ENCODE data around the gene SCMH1.

Gene SCMH1

DNA sequence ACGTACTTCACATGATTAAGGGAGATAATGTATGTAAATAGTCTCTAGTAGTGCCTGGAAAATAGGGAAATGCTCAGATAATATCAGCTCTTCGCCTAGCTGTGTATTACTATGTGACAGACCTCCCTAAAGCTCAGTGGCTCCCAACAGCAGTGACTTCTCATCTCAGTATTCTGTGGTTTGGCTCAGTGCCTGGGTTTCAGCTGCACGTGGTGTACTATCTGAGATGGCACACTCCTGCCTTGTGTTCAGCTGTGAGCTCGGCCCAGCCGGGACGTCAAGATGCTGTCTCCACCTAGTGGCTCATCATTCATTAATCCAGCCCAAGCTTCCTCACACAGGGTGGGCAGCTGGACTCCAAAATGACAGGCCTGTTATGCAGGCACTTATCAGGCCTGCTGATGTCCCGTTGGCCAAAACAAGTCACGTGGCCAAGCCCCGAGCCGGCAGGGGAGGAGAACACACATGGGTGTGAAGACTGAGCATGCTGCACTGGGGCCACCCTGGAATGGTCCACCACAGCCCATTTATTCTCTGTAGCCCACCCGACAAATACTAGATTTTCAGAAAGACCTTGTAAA lies 238.4 kb downstream of the SCMH1 start:
- peak; percentile 81 for DNase-seq (ENCODE audit: low spot score)
- TF ChIP-seq, protein P1, sequence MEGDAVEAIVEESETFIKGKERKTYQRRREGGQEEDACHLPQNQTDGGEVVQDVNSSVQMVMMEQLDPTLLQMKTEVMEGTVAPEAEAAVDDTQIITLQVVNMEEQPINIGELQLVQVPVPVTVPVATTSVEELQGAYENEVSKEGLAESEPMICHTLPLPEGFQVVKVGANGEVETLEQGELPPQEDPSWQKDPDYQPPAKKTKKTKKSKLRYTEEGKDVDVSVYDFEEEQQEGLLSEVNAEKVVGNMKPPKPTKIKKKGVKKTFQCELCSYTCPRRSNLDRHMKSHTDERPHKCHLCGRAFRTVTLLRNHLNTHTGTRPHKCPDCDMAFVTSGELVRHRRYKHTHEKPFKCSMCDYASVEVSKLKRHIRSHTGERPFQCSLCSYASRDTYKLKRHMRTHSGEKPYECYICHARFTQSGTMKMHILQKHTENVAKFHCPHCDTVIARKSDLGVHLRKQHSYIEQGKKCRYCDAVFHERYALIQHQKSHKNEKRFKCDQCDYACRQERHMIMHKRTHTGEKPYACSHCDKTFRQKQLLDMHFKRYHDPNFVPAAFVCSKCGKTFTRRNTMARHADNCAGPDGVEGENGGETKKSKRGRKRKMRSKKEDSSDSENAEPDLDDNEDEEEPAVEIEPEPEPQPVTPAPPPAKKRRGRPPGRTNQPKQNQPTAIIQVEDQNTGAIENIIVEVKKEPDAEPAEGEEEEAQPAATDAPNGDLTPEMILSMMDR (IDR thresholded peaks at IDR 0.05; ENCODE audit: extremely low read depth, missing control alignments): peak; percentile 28

DNA sequence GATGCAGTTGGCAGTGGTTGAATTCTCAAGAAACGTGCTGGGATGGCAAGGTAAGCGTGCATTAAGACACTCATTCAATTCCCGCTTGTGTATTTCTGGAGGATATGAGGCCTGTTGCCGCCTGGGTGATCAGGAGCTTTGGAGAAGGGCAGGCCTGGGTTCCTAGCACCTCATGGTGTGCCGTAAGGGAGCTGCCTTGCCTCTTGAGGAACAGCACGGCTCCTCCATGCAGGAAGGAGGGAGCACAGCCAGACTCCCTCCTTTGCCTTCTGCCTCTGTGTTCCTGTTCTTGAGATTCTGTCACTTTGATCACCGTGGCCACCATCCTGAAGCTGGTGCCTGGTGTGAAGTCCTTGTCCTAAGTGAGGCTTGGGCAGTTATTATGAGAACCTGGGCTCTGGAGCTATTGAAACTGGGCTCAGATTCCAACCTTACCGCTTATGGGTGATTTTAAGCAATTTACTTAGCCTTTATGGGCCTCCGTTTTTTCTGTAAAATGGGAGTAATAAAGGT lies 238.9 kb downstream of the SCMH1 start:
- DNase-seq (ENCODE audit: low spot score): no peak
- TF ChIP-seq, protein P1 (IDR thresholded peaks at IDR 0.05; ENCODE audit: extremely low read depth, missing control alignments): no peak

- TF ChIP-seq, protein P1 (IDR thresholded peaks at IDR 0.05; ENCODE audit: extremely low read depth, missing control alignments): no peak
- DNase-seq (ENCODE audit: low spot score): no peak
These were observed 243.4 kb downstream of the SCMH1 start for GRCh38 chr1:40998668-40999067.

DNA sequence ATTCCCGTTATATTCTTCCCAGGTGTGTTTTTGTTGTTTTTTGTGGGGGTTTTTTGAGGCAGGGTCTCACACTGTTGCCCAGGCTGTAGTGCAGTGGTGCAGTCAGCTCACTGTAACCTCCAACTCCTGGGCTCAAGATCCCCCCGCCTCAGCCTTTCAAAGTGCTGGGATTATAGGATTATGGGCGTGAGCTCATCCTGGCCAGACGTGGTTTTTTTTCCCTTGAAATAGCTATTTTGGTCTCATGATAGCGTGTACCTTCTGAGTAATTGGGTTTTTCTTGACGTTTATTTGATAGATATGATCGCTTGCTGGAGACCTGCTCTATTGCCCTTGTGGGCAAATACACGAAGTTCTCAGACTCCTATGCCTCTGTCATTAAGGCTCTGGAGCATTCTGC lies 245.0 kb downstream of the SCMH1 start:
- DNase-seq (ENCODE audit: low spot score): no peak
- TF ChIP-seq, protein P1 (IDR thresholded peaks at IDR 0.05; ENCODE audit: extremely low read depth, missing control alignments): no peak

DNA sequence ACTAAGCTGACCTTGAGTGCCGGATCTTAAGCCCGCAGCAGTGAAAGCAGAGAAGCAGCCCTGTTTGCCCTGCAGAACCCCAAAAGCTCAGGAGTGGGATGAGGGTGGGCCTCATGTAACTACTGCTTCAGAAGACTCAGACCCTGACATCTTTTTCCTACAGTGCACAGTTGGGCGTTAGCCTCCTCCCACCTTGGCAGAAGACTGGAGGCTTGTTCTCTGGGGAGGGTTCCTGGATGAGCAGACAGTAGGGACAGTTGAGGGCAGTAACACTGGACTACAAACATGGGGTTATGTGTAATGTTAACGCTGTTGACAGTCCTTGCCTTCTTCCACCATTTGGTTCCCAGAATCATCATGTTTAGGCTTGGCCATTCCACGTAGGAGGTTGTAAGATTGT lies 253.0 kb downstream of the SCMH1 start:
- TF ChIP-seq, protein P1 (IDR thresholded peaks at IDR 0.05; ENCODE audit: extremely low read depth, missing control alignments): no peak

DNA sequence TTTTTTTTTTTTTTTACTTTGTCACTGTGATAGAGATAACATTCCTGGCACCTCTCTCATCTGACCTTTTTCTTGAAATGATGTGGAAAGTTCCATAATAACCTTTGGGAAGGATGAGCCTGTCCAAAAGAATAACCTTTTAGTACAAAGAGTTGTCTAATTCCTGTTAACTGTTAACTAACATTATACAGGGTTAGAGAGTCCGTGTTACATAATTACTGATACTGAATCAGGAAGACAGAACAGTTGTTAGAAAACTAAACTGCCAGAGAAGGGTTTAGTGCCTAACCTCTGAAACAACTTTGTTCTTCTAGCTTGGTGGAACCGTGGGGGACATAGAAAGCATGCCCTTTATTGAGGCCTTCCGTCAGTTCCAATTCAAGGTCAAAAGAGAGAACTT lies 253.8 kb downstream of the SCMH1 start:
- TF ChIP-seq, protein P1 (IDR thresholded peaks at IDR 0.05; ENCODE audit: extremely low read depth, missing control alignments): no peak
- no peak for DNase-seq (ENCODE audit: low spot score)

More for the DNA sequence above, 253.0 kb downstream of the SCMH1 start:
- no peak for DNase-seq (ENCODE audit: low spot score)

- DNase-seq (ENCODE audit: low spot score): no peak
- TF ChIP-seq, protein P1 (IDR thresholded peaks at IDR 0.05; ENCODE audit: extremely low read depth, missing control alignments): no peak
These were observed 254.4 kb downstream of the SCMH1 start for GRCh38 chr1:40987439-40988276.
